ENCODE data around the gene TMEM52.

The TMEM52 gene

GRCh38 chr1:1926346-1926811 is 7.3 kb upstream of the TMEM52 start:
- no peak for DNase-seq

DNA sequence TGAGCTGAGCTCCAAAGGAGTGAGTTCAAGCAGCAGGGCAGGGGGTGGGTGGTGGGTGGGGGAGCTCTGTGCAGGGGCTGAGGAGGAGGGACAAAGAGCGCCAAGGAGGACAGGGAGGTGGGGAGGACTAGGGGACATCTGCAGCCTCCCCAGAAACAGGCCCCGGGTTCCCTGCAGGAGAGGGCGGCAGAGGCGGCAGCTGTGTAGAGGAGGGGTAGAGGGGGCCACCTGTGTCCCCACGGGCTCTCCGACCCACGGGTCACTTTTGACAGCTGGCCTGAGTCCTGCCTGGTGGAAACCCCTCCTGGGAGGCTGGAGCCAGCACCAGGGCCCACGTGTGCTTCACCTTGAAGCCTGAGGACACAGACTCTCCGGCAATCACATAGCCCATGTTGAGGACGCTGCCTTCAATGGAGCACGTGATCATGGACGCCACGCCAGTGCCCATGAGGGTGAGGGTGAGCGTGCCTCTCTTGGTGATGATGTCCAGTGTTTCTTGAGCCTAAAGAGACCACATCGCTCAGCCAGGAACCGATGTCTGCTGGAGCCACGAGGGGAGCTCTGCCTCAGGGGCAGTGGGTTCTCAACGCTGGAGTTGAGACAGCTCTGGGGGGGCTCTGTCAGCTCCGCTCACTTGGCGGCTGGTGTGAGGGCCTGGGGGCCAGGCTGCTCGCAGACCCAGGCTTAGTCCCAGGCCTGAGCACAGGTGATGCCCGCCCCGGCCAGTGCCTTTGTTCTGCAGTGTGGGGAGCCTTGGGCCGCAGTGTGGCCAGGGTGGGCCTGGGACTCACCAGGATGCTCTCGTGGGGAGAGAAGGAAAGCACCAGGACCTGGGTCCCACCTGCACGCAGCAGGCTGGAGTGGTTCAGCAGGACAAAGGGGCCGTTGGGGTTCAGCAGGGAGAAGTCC is 6.6 kb upstream of the TMEM52 start:
- DNase-seq: no peak

GRCh38 chr1:1924849-1925248 is 5.8 kb upstream of the TMEM52 start:
- no peak for DNase-seq

DNA sequence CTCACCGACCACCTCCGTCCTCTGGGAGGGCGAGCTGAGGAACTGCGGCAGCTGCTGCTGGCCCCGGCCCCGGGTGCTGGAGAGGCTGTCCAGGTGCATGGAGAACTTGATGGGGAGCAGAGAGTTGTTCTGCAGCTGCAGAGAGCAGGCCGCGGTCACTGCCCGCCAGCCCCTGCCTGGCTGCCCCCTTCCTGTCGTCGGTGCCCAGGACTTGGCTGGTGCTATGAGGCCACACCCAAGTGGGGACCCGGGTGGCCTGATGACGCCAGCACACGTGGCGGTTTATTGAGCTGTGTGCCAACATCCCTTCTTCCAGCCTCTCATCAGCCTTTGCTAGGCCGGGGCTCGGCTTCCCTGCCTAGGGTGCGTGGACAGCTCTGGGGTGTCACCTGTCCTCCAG is 5.3 kb upstream of the TMEM52 start:
- no peak for DNase-seq

GRCh38 chr1:1922956-1923833 is 4.1 kb upstream of the TMEM52 start:
- no peak for DNase-seq

DNA sequence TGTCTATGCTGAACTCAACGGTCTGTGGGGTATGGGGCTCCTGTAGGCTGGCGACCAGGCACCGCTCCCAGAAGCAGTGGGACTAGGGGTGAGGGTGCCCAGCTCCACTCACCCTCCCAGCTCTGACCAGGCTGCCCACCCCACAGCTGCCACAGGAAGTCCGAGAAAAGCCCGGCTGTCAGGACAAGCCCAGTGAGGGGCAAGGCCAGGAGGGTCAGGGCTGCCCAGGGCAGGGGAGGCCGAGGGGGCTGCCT is 3.5 kb upstream of the TMEM52 start:
- no peak for DNase-seq

GRCh38 chr1:1921901-1922701 is 3.0 kb upstream of the TMEM52 start:
- DNase-seq: no peak

DNA sequence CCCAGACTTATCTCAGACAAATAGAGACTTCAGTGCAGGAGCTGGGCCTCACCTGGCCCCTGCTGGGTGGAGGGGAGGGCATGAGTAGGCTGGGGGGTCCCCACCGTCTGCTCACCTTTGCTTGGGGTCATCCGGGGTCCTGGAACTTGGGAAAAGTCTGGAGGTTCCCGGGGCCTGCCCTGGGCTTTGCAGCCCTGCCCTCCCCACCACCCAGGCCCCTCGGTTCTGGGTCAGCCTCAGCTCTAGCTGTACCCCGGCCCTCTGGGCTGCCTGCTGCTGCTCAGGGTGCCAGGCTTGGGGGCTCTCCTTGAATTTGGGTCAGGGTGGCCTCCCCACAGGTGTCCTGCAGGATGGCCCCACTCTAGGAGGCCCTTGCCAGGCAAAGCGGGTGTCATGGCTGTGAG is 2.4 kb upstream of the TMEM52 start:
- DNase-seq: no peak

DNA sequence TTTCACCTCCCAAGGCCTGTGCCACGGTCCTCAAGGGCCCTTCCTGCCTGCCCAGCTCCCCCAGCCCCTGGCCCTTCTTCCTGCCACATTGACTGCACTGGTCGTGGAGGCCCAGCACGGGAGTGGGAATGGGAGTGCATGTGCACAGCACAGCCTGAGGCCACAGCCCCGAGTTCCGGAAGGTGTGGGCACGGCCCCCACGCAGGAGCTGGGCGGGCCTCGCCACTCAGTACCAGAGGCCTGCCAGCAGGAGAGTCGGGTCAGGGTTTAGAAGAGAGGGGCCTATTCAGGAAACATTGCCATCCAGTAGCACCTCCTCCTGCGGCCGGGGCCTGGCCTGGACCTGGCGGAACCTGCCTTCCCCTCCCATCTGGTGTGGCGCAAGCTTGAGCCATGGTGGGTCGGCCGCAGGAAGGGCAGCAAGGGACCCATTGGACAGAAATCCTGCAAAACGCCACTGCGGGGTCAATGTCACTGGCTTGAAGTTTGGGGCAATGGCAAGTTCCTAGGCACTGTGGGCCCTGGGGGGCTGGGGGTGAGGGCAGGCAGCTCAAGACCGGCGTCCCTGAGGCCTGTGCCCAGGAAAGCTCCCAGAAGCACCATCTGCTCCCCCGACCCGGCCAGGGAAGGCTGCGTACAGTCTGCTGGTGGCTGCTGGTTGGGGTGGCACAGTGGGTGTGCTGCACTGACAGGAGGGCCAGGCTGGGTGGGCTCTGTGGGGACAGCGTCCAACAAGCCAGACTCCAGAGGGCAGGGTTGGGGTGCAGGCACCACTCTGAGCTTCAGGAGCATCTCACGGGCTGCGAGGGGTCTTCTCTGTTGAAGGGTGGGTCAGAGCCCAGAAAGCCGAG is 1.8 kb upstream of the TMEM52 start:
- no peak for DNase-seq

- DNase-seq: no peak
Observed at GRCh38 chr1:1920057-1920607, 1.1 kb upstream of the TMEM52 start.

- peak; percentile 99 for DNase-seq
Observed at GRCh38 chr1:1919304-1920056, 401 bp upstream of the TMEM52 start.

GRCh38 chr1:1917995-1918900 is 831 bp downstream of the TMEM52 start:
- DNase-seq: no peak

GRCh38 chr1:1917304-1917976 is 1.6 kb downstream of the TMEM52 start:
- DNase-seq: no peak

GRCh38 chr1:1916851-1917251 is 2.2 kb downstream of the TMEM52 start:
- DNase-seq: no peak

DNA sequence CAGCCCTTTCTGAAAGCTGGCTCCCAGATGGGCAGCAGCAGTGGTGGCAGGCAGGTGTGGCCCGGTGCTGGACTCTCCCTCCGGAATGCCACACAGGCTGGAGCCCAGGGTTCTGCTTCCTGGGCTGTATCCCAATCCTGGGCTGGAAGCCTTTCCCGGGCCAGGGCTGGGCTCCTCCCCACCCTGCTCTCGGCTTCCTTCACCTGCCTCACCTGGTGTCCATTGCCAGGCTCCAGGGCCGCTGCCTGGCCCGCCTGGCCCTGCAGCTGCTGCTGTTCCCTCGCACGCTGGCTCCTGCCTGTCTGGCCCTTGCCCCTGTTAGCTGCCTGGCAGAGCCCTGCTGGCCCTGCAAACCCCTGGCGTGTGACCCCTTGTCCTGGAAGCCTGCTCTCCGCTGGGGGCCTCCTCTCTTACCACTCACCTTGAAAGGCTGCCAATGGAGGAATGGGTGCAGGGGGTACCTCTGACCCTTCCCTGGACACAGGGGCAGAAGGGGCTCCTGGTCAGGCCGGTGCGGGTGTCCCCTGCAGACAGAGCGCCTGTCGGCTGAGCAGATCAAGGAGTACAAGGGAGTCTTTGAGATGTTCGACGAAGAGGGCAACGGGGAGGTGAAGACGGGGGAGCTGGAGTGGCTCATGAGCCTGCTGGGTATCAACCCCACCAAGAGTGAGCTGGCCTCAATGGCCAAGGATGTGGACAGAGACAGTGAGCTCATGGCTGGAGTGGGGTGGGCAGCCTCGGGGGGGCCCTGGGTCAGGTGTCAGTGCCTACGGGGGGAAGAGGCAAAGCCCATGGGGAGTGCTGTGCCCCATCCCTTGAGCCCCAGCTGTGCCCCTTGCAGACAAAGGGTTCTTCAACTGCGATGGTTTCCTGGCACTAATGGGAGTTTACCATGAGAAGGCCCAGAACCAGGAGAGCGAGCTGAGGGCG is 2.9 kb downstream of the TMEM52 start:
- DNase-seq: no peak

DNA sequence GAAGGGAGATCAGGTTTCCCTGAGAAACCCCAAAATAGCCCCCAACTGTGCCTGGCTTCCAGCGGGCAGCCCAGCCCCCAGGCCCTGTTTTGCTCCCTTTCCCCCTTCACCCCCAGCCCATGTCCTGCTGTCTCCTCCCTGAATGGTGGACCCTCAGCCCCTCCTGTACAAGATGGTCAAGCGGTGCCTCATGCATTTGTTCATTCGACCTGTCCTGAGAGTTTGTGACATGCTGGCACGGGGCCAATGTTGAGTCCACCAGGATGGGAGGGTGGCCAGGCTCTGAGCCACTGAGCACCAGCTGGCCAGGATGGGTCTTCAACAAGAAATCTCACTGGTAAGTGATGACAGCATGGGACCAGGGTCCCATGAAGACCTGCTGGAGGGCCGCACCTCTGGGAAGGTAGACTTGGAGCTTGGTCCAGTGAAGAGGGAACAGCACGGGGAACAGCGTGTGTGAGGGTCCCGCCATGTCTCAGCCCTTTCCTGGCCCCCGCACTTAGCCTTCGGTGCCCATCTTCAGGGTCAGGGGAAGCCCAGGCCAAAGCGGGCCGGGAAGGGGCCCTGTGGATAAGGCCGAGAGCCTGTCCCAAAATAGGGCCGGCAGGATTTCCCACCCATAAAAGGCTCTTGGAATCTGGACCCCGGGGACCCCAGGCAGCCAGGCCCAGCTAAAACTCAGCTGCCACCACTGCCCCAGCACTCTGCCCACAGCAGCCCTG is 3.9 kb downstream of the TMEM52 start, which contains the start of gene CALML6:
CALML6 (plus strand) TSS at position 290 of the 722 bp plus-strand sequence; CDS start at position 311, 21 bp downstream.
- DNase-seq: no peak
